Measurements from ENCODE around the gene WDR35.

The WDR35 gene

GRCh38 chr2:19971691-19972090 lies 18.2 kb downstream of the WDR35 start:
- H3K4me3 ChIP-seq (ENCODE audit: low read depth, low read length), result no peak overlapping the region
- TF ChIP-seq CTCF (IDR thresholded peaks at IDR 0.05; ENCODE audit: low read depth, low read length), result no peak

- no peak for TF ChIP-seq CTCF (IDR thresholded peaks at IDR 0.05; ENCODE audit: low read depth, low read length)
- no peak overlapping the region for H3K4me3 ChIP-seq (ENCODE audit: low read depth, low read length)
Observed at GRCh38 chr2:19963386-19963785, 26.5 kb downstream of the WDR35 start.

DNA sequence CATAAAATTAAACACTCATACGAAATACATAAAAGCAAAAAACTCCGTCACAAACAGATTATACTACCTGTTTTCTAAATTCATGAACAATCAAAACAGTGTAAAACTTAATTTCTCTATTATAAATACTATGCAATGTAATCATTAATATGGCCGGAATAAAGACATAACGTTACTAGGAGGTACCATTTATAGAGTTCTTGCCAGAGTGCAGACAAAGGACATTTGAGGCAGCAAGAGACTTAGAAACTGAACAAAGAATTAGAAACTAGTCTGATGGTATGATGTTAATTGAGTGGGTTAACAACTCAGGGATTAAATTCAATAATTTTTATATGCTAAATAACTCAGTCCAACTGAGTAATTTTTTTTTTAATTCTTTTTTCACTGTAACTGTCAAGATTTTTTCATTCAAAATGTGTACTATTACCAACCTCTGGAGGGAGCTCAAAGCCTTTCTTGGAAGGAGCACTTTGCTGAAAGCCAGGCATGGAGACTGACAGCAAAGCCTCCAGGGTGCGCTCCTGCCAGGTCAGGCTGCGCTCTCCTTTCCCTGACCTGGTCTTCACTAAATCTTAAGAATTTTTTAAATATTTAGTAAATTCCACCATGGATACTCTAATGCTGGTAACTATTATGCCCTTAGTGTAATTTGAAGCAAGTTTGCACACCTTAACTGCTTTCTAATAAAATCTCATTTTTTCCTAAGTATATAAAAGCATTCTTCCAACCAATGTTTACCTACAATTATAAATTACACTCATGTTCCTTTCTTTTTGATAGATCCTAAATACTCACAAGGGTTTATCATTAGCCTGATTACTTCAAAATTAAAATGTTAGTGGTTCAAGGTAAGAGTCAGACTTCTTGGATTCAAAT lies 34.1 kb downstream of the WDR35 start:
- no peak overlapping the region for H3K4me3 ChIP-seq (ENCODE audit: low read depth, low read length)
- peak; percentile 66 for TF ChIP-seq CTCF (IDR thresholded peaks at IDR 0.05; ENCODE audit: low read depth, low read length)

DNA sequence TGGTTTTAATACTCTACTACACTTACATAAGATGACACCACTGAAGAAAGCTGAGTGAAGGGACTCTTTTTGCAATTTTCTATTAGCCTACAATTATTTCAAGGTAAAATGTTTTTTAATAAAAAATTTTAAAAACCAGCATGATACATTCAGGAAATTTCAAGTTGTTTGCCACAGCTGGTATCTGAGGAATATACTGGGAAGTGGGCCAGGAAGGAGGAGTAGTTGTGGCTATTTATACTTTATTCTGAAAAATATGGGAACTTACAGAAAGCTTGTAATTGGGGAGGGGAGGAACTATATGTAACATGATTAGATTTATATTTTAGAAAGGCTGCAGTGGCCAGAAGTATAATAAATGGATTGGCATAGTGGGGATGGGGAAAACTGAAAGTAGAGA lies 40.8 kb downstream of the WDR35 start:
- no peak for TF ChIP-seq CTCF (IDR thresholded peaks at IDR 0.05; ENCODE audit: low read depth, low read length)
- no peak overlapping the region for H3K4me3 ChIP-seq (ENCODE audit: low read depth, low read length)

GRCh38 chr2:19947184-19947940 lies 42.5 kb downstream of the WDR35 start:
- no peak overlapping the region for H3K4me3 ChIP-seq (ENCODE audit: low read depth, low read length)
- TF ChIP-seq CTCF (IDR thresholded peaks at IDR 0.05; ENCODE audit: low read depth, low read length), result no peak

DNA sequence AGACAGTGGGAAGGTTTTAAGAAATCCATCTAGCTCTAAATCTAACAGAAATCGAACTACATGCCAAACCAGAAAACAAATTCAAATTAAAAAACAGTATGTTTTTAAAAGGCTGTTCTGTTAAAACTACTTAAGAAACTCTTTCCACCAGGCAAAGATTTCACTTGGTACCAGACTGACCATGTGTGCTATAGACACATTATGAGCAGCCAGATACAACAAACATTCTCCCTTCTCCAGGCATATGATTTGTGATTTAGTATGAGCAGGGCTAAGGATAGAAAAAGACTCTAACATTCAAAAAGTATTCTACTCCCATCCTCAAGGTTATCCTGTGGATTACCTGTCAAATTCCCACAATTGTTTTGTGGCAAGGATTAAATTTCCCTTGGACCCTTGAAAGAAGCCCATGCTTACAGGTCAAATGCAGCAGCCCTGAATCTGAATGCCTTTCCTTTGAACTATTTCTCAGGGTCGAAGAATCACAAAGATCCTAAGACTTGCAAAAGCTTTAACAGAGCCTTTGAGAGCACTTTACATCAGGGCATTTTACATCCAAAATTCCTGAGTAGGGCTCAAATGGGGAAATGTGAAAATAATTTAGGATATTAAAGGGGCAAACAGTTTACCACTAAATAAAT lies 45.6 kb downstream of the WDR35 start:
- no peak overlapping the region for H3K4me3 ChIP-seq (ENCODE audit: low read depth, low read length)
- TF ChIP-seq CTCF (IDR thresholded peaks at IDR 0.05; ENCODE audit: low read depth, low read length), result no peak

Data from WI38 (cell line).